Heart right ventricle (tissue), 16 donors: ENCODE results near the gene CALY. TPM values are rescaled to one million over a fixed set of nuclear protein-coding genes. Genes with fewer than 3 reads are reported as not detected.

ENCODE experiments used
- ATAC-seq, 8 donors: fragments of 200-7000 bp; cut with Tn5 transposase; one replicate each; pipeline ENCODE4 v1.9.1; 2020; ENCODE audit warnings: mild to moderate bottlenecking in 8 of 8, moderate library complexity in 8 of 8, moderate number of reproducible peaks in 1 of 8
- DNase-seq, 2 donors: peaks; one replicate each; pipeline ENCODE4 v3.0.0-alpha.2; 2020
- H3K27ac ChIP-seq, 10 donors: fragments of 200-600 bp; sonication (generic) in 2 of 10; one replicate each; pipeline versions ENCODE4 v1.5.0 to v1.8.0; 2020 to 2022; ENCODE audit warnings: mild to moderate bottlenecking in 3 of 10
- H3K27me3 ChIP-seq, 7 donors: fragments of 200-600 bp; one replicate each; pipeline ENCODE4 v1.8.0; 2021 to 2022; ENCODE audit warnings: mild to moderate bottlenecking in 2 of 7
- H3K36me3 ChIP-seq, 9 donors: fragments of 200-600 bp; sonication (generic) in 1 of 9; one replicate each; pipeline versions ENCODE4 v1.5.0 to v1.8.0; 2020 to 2022; ENCODE audit warnings: mild to moderate bottlenecking in 2 of 9
- H3K4me1 ChIP-seq, 9 donors: fragments of 200-600 bp; sonication (generic) in 1 of 9; one replicate each; pipeline versions ENCODE4 v1.5.0 to v1.8.0; 2020 to 2022; ENCODE audit warnings: mild to moderate bottlenecking in 4 of 9
- H3K4me3 ChIP-seq, 10 donors: fragments of 200-600 bp; sonication (generic) in 2 of 10; one replicate each; pipeline versions ENCODE4 v1.5.0 to v1.8.0; 2020 to 2022; ENCODE audit warnings: mild to moderate bottlenecking in 7 of 10, moderate library complexity in 2 of 10
- H3K9me3 ChIP-seq, 11 donors: fragments of 200-600 bp in 10 of 11; sonication (generic) in 2 of 11; one replicate each; pipeline versions ENCODE4 v1.5.0 to v1.8.0; 2013 to 2022; ENCODE audit warnings: mild to moderate bottlenecking in 2 of 11, control low read depth in 1 of 11, moderate library complexity in 1 of 11
- WGBS, 2 donors: extraction: QIAGEN DNeasy Blood & Tissue Kit; methylation state at CpG; one replicate each; pipeline ENCODE4 v1.1.7; 2013; ENCODE audit warnings: inconsistent platforms in 1 of 2; 5-methylcytosine and 5-hydroxymethylcytosine counted together
- intact Hi-C, 10 donors: fragments of 100-400 bp; cut with DNase I; formaldehyde crosslinking; loops; one replicate each; pipeline versions ENCODE4 v1.11.1 to v1.14.2; 2022
- polyA plus RNA-seq, 2 donors: library from polyadenylated mRNA; stranded (reverse); fragments of 200-250 nt; gene quantifications; one replicate each; pipeline ENCODE4 v1.2.3, GENCODE V29; 2013
- total RNA-seq, 10 donors: library from RNA; stranded (reverse); fragmentation: NEBNext Ultra II Directional in 3 of 10; extraction: Animal tissue kit (Norgen Biotek cat#: 25700) in 3 of 10; gene quantifications; one replicate each; pipeline versions ENCODE4 v1.2.1 to v1.2.4, GENCODE V29; 2021 to 2023
- TF ChIP-seq, protein P1 (sequence below), 9 donors: fragments of 200-600 bp; sonication (generic) in 2 of 9; IDR thresholded peaks; one replicate each; pipeline versions ENCODE4 v1.5.0 to v1.8.0; 2021 to 2022; ENCODE audit warnings: antibody characterized with exemption in 9 of 9, mild to moderate bottlenecking in 5 of 9, moderate library complexity in 1 of 9
- donor health status: Arrhythmogenic right ventricular cardiomyopathy.
- donor health status: ischemic (EF 13 %, LVEDD 7.1; RV severe dilation, severe dysfunction).
- donor health status: healthy with polysubstance abuse.
- donor health status: DM: no; HTN: yes; CAD: no.
- donor health status: DM: no; HTN: no; CAD: no.
- donor health status: ischemic (EF 25% LVEDD 6.9; RV normal size, moderate dysfunction).
- donor health status: ischemic (EF 25% LVEDD 5.7; RV mildly dilated, moderate dysfunction).
- donor health status: healthy.
- donor health status: DM: yes; HTN: yes; CAD: no.
- donor health status: Ischemic cardiomyopathy.
- donor health status: ischemic (EF 35%, LVEDD 5.7; RV mildly dilated, moderate dysfunction).
- donor health status: nonischemic (EF 11% LVEDD 7.7; RV severe dilation, severe dysfunction).
- donor health status: DM: yes; HTN: yes; CAD: no.
- donor health status: PGD.
- donor health status: ischemic (EF 29% LVEDD 5.4; RV normal size, mild dysfunction).
- donor health status: nonischemic (EF 23%, LVEDD 6.1; RV moderate dilation, normal function).

CALY gene
- total and polyA plus RNA-seq, 12 donors = 0.09 to 0.77 TPM; not detected in 10

DNA sequence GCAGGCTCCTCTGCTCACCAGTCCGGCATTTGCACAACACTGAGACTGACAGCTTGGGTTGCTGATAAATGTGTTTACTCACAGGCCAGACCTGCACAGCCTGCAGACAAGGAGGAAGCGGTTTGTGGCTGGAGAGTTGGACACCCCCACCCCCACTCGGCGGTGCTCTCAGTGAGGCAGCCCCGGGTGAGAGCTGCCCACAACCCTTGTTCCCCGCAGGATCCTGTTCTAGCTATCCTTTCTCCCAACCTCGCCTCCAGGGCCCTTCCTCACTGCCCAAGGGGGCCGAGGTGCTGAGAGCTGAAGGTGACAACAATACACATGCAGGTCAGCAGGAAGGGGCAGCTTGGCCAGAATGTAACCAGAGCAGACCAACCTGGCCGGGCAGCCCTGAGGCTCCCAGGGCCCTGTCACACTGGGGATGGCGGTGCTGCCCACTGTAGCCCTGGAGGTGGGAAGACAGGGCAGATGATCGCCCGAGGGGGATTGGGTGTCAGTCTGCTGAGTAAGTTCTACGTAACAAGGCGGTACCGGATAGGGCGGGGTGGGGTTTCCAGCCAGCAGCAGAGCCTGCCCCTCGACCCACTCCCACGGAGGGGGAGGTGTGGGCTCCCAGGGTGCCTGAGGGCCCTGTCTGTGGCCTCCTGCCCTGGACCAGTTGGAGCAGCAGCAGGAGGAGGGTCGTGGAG lies 58.0 kb downstream of the CALY start:
- H3K27ac ChIP-seq = peak overlapping the region in 3 of 10 donors; percentile 41 to 94 (median 62)

DNA sequence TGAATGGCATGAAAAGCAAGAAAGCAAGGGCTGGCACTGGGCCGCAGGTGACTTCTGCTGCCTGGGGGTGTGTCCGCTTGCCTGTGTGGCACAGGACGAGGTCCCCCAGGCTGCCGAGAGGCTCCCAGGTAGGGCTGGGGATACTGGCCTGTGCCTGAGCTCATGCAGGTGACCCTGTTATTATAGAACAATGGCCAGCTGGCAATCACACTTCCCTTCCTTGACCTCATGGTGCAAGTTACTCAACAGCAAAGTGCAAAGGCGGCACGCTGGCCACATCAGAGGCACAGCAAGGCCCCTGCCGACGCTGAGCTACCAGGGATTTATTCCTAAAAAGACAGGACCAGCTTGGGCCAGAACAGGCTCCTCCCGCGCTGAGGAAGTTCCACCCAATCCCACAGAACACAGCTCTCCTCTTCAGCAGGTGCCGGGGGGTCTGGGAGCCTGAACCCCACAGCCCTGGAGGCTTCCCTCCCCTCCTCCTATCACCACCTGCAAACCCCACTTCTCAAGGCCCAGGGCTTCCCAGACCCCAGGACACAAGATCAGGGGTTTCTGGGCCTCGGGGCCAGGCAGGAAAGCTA lies 58.6 kb downstream of the CALY start:
- ATAC-seq = peak in 1 of 8 donors; percentile 5

More for the DNA sequence above, 58.0 kb downstream of the CALY start:
- peak in 1 of 2 donors; percentile 21 for DNase-seq
- peaks cover 0 to 33% (median 27%) of the 10 kb centered on the region in 7 donors for H3K27me3 ChIP-seq
- H3K4me1 ChIP-seq = peaks cover 0 to 62% (median 13%) of the 10 kb centered on the region in 9 donors
- peak overlapping the region in 1 of 10 donors; percentile 54 for H3K4me3 ChIP-seq
- intact Hi-C loops = no loop called here
- TF ChIP-seq, protein P1, sequence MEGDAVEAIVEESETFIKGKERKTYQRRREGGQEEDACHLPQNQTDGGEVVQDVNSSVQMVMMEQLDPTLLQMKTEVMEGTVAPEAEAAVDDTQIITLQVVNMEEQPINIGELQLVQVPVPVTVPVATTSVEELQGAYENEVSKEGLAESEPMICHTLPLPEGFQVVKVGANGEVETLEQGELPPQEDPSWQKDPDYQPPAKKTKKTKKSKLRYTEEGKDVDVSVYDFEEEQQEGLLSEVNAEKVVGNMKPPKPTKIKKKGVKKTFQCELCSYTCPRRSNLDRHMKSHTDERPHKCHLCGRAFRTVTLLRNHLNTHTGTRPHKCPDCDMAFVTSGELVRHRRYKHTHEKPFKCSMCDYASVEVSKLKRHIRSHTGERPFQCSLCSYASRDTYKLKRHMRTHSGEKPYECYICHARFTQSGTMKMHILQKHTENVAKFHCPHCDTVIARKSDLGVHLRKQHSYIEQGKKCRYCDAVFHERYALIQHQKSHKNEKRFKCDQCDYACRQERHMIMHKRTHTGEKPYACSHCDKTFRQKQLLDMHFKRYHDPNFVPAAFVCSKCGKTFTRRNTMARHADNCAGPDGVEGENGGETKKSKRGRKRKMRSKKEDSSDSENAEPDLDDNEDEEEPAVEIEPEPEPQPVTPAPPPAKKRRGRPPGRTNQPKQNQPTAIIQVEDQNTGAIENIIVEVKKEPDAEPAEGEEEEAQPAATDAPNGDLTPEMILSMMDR (IDR thresholded peaks at IDR 0.05) = no peak
- H3K36me3 ChIP-seq = peaks cover 0 to 55% (median 32%) of the 10 kb centered on the region in 9 donors
- 76 to 79% methylated on average over 19 of the region's 19 CpGs for WGBS, 2 donors
- peak in 7 of 8 donors; percentile 6 to 46 (median 31) for ATAC-seq
- H3K9me3 ChIP-seq = no peaks in the 10 kb centered on the region

DNA sequence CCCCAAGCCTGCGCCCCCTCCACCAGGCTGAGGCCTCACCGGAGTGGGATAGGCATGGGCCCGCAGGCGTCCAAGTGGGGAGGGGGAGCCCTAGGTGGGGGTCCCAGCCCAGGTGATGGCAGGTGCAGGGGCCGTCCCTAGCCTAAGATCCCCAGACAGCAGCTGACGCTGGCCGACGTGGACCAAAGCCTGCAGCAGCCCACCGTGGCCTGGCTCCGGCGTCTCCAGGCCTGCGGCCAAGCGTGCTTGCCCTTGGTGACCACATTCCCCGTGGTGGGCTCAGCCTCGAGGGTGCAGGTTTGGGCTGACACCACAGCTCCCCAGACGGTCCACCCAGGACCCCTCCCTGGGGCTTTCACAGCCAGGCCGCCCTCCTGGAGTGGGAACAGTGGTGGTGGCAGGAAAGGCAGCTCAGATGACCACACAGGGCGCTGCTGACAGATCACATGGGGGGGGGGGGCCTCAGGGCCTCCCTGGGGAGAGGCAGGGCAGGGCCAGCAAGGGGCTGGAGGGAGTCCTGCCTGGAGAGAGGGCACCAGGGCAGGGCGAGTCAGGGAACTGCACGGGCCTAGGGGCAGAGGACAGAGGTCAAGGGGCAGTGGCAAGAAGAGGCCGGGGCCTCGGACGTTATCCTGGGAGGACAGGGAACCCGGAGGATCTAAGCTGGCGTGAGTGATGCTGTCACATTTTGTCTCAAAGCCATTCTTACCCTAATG lies 59.3 kb downstream of the CALY start:
- TF ChIP-seq, protein P1 (IDR thresholded peaks at IDR 0.05) = no peak
- Histone ChIP-seq H3K27me3 (peaks cover 0 to 33% (median 27%) of the 10 kb centered on the region in 7 donors), H3K36me3 (peaks cover 0 to 48% (median 22%) of the 10 kb centered on the region in 9 donors), H3K27ac (peak overlapping the region in 3 of 10 donors; percentile 41 to 94 (median 62)), H3K9me3 (no peaks in the 10 kb centered on the region), H3K4me3 (peak overlapping the region in 1 of 10 donors; percentile 54), H3K4me1 (peaks cover 0 to 62% (median 13%) of the 10 kb centered on the region in 9 donors)
- intact Hi-C loops = no loop called here
- no peak for ATAC-seq
- DNase-seq = no peak
- 66 to 69% methylated on average over 25 of the region's 25 CpGs for WGBS, 2 donors

More for the DNA sequence above, 58.6 kb downstream of the CALY start:
- peak overlapping the region in 3 of 10 donors; percentile 41 to 94 (median 62) for H3K27ac ChIP-seq
- WGBS, 2 donors = 80 to 84% methylated on average over 12 of the region's 12 CpGs
- TF ChIP-seq, protein P1 (IDR thresholded peaks at IDR 0.05) = no peak
- no peak for DNase-seq
- intact Hi-C loops = no loop called here
- H3K36me3 ChIP-seq = peaks cover 0 to 49% (median 28%) of the 10 kb centered on the region in 9 donors
- no peaks in the 10 kb centered on the region for H3K9me3 ChIP-seq
- peak overlapping the region in 1 of 10 donors; percentile 54 for H3K4me3 ChIP-seq
- peaks cover 0 to 33% (median 27%) of the 10 kb centered on the region in 7 donors for H3K27me3 ChIP-seq
- peaks cover 0 to 62% (median 13%) of the 10 kb centered on the region in 9 donors for H3K4me1 ChIP-seq
